HepG2 (cell line): ENCODE measurements around the gene AMD1. TPM values are rescaled to one million over a fixed set of nuclear protein-coding genes. Genes with fewer than 3 reads are reported as not detected.

ENCODE experiments used
- ATAD3A ChIP-seq: sonication (generic); formaldehyde crosslinking; IDR thresholded peaks from 2 replicates; pipeline ENCODE4 v1.4.0; 2020; ENCODE audit warnings: missing genetic modification reagents
- CBFB ChIP-seq: sonication (generic); formaldehyde crosslinking; IDR thresholded peaks from 2 replicates; pipeline ENCODE4 v1.4.0; 2020; ENCODE audit warnings: missing genetic modification reagents
- FOXA1 ChIP-seq, 2 experiments: fragments of 450-650 bp in 1 of 2; sonication (generic) in 1 of 2; formaldehyde crosslinking in 1 of 2; IDR thresholded peaks; 2 replicates each; pipeline versions ENCODE4 v1.4.0 to v1.6.1; 2016 to 2020; ENCODE audit warnings: missing genetic modification reagents in 1 of 2
- KDM1A ChIP-seq: IDR thresholded peaks from 2 replicates; pipeline ENCODE4 v1.6.1; 2016; ENCODE audit warnings: missing compliant biosample characterization
- MAZ ChIP-seq, 2 experiments: sonication (generic) in 1 of 2; formaldehyde crosslinking in 1 of 2; IDR thresholded peaks; 2 replicates each; pipeline versions ENCODE4 v1.5.0 to v1.6.1; 2012 to 2020; ENCODE audit warnings: low read depth in 2 of 2, mild to moderate bottlenecking in 2 of 2, borderline replicate concordance in 1 of 2, improper control_type of control experiment in 1 of 2, low read length in 1 of 2, missing genetic modification reagents in 1 of 2, moderate library complexity in 1 of 2
- MIXL1 ChIP-seq: IDR thresholded peaks from 2 replicates; pipeline ENCODE4 v1.6.1; 2016
- MXD4 ChIP-seq: IDR thresholded peaks from 2 replicates; pipeline ENCODE4 v1.6.1; 2016; ENCODE audit warnings: mild to moderate bottlenecking, missing biosample characterization, missing genetic modification reagents
- NCOA5 ChIP-seq: sonication (generic); formaldehyde crosslinking; IDR thresholded peaks from 2 replicates; pipeline ENCODE4 v1.4.0; 2020; ENCODE audit warnings: missing genetic modification reagents
- PRMT3 ChIP-seq: sonication (generic); formaldehyde crosslinking; IDR thresholded peaks from 2 replicates; pipeline ENCODE4 v1.8.1; 2022; ENCODE audit warnings: low read depth, mild to moderate bottlenecking, moderate library complexity, missing genetic modification reagents, borderline replicate concordance
- TOE1 ChIP-seq: sonication (generic); formaldehyde crosslinking; IDR thresholded peaks from 2 replicates; pipeline ENCODE4 v1.4.0; 2020; ENCODE audit warnings: mild to moderate bottlenecking, missing genetic modification reagents
- TOPORS ChIP-seq: sonication (generic); formaldehyde crosslinking; IDR thresholded peaks from 2 replicates; pipeline ENCODE4 v1.8.0; 2023; ENCODE audit warnings: mild to moderate bottlenecking, missing genetic modification reagents
- ZNF558 ChIP-seq: sonication (generic); formaldehyde crosslinking; IDR thresholded peaks from 2 replicates; pipeline ENCODE4 v1.9.0; 2022; ENCODE audit warnings: mild to moderate bottlenecking, missing genetic modification reagents, borderline replicate concordance
- ZNF670 ChIP-seq: sonication (generic); formaldehyde crosslinking; IDR thresholded peaks from 2 replicates; pipeline ENCODE4 v1.8.0; 2022; ENCODE audit warnings: mild to moderate bottlenecking, missing genetic modification reagents, borderline replicate concordance
- ZNF891 ChIP-seq: sonication (generic); formaldehyde crosslinking; IDR thresholded peaks from 2 replicates; pipeline ENCODE4 v1.5.0; 2020; ENCODE audit warnings: mild to moderate bottlenecking, missing genetic modification reagents
- polyA plus RNA-seq, 8 experiments: library from polyadenylated mRNA; depleted of rRNA in 3 of 8; stranded (reverse) in 7 of 8; unstranded in 1 of 8; fragments of >200 nt; fragmentation: Illumina TruSeq in 4 of 8; extraction: Trizol in 4 of 8; gene quantifications; 2 replicates each; pipeline versions ENCODE4 v1.2.1 to v1.2.3, GENCODE V29; 2011 to 2016; ENCODE audit warnings: low read depth in 4 of 8, missing spikeins in 1 of 8, mixed read lengths in 1 of 8; ENCODE audit not compliant: insufficient read depth in 1 of 8
- total RNA-seq, 5 experiments: library from RNA; depleted of rRNA; stranded (reverse); fragments of >200 nt; fragmentation: Illumina TruSeq; extraction: Trizol; gene quantifications; 2 replicates each; pipeline ENCODE4 v1.2.3, GENCODE V29; 2016; ENCODE audit warnings: low read depth in 1 of 5
- TF ChIP-seq, protein P1 (sequence below): IDR thresholded peaks from 2 replicates; pipeline ENCODE4 v1.4.0; 2020; ENCODE audit warnings: mild to moderate bottlenecking, missing genetic modification reagents
- TF ChIP-seq, protein P2 (sequence below): sonication (generic); IDR thresholded peaks from 2 replicates; pipeline ENCODE4 v1.6.1; 2016; ENCODE audit warnings: low read depth, borderline replicate concordance
- TF ChIP-seq, protein P3 (sequence below): sonication (generic); formaldehyde crosslinking; IDR thresholded peaks from 2 replicates; pipeline ENCODE4 v1.9.0; 2021; ENCODE audit warnings: mild to moderate bottlenecking, missing genetic modification reagents

AMD1 gene
- total and polyA plus RNA-seq, 2 of the 13 experiments (the other 11 are each of a cell fraction or from before 2014, with no cell fraction given), result 108 to 123 TPM

DNA sequence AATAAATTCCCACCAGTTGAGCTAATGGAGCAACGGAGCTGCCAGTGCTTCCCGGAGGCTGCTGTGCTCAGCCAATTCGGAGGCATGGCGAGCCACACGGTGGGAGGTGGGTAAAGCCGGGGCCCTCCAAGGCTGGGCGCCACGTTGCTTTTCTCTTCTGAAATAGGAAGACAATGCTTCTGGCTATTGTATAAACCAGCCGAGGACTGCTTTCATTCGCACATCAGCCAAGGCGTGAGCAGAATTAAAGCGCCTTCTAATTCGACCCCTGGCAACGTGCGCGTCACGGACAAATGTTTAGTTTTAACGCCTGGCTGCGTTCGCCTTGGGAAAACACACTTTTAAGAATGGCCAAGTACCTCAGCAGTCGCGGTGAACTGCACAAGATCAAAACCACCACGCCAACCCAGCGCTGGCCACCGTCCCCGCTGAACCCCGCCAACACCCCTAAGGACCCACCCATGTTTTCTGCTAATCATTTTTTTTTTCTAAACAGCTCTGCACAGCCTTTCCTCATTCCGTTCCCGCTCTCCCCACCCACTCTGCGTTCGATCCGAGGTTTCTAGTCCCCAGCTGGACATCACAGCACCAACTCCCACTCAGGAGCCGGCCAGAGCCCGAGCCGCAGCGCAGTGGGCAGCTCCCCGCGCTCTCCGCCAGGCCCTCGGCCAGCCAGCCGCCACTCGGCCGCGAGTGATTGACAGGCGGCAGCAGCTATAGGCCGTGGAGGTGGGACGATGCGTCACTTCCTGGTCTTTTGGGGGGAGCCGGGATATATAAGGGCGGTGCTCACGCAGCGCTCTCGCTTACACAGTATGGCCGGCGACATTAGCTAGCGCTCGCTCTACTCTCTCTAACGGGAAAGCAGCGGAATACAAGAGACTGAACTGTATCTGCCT is at the start of gene AMD1 (continued):
- TF ChIP-seq, protein P1, sequence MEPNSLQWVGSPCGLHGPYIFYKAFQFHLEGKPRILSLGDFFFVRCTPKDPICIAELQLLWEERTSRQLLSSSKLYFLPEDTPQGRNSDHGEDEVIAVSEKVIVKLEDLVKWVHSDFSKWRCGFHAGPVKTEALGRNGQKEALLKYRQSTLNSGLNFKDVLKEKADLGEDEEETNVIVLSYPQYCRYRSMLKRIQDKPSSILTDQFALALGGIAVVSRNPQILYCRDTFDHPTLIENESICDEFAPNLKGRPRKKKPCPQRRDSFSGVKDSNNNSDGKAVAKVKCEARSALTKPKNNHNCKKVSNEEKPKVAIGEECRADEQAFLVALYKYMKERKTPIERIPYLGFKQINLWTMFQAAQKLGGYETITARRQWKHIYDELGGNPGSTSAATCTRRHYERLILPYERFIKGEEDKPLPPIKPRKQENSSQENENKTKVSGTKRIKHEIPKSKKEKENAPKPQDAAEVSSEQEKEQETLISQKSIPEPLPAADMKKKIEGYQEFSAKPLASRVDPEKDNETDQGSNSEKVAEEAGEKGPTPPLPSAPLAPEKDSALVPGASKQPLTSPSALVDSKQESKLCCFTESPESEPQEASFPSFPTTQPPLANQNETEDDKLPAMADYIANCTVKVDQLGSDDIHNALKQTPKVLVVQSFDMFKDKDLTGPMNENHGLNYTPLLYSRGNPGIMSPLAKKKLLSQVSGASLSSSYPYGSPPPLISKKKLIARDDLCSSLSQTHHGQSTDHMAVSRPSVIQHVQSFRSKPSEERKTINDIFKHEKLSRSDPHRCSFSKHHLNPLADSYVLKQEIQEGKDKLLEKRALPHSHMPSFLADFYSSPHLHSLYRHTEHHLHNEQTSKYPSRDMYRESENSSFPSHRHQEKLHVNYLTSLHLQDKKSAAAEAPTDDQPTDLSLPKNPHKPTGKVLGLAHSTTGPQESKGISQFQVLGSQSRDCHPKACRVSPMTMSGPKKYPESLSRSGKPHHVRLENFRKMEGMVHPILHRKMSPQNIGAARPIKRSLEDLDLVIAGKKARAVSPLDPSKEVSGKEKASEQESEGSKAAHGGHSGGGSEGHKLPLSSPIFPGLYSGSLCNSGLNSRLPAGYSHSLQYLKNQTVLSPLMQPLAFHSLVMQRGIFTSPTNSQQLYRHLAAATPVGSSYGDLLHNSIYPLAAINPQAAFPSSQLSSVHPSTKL (CRISPR knock-in tag), result peak; percentile 54
- TF ChIP-seq TOPORS (CRISPR knock-in tag) (no peak; the same call in 1 of the 2 replicates), KDM1A (no peak), MIXL1 (CRISPR knock-in tag) (0 out of 2 replicates have a peak, but pooled peaks have one; percentile 25), FOXA1 (IDR thresholded peaks at IDR 0.05) (no peak), FOXA1 (CRISPR knock-in tag; IDR thresholded peaks at IDR 0.05) (no peak), ZNF891 (CRISPR knock-in tag) (no peak), NCOA5 (no peak), ATAD3A (CRISPR knock-in tag) (no peak), ZNF558 (CRISPR knock-in tag) (0 out of 2 replicates have a peak, but pooled peaks have one; percentile 16), MAZ (IDR thresholded peaks at IDR 0.05; ENCODE audit: borderline replicate concordance, low read depth, low read length) (no peak), MAZ (CRISPR knock-in tag; IDR thresholded peaks at IDR 0.05; ENCODE audit: low read depth) (peak; percentile 18; the same call in 1 of the 2 replicates), TOE1 (peak; percentile 36; the same call in 1 of the 2 replicates), PRMT3 (peak; percentile 41; the same call in 1 of the 2 replicates), CBFB (CRISPR knock-in tag) (peak; percentile 71; the same call in 1 of the 2 replicates), ZNF670 (CRISPR knock-in tag) (no peak; the same call in 1 of the 2 replicates), MXD4 (peak; percentile 30; the same call in 1 of the 2 replicates)
- TF ChIP-seq, protein P2, sequence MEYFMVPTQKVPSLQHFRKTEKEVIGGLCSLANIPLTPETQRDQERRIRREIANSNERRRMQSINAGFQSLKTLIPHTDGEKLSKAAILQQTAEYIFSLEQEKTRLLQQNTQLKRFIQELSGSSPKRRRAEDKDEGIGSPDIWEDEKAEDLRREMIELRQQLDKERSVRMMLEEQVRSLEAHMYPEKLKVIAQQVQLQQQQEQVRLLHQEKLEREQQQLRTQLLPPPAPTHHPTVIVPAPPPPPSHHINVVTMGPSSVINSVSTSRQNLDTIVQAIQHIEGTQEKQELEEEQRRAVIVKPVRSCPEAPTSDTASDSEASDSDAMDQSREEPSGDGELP, result peak; percentile 69
- TF ChIP-seq, protein P3, sequence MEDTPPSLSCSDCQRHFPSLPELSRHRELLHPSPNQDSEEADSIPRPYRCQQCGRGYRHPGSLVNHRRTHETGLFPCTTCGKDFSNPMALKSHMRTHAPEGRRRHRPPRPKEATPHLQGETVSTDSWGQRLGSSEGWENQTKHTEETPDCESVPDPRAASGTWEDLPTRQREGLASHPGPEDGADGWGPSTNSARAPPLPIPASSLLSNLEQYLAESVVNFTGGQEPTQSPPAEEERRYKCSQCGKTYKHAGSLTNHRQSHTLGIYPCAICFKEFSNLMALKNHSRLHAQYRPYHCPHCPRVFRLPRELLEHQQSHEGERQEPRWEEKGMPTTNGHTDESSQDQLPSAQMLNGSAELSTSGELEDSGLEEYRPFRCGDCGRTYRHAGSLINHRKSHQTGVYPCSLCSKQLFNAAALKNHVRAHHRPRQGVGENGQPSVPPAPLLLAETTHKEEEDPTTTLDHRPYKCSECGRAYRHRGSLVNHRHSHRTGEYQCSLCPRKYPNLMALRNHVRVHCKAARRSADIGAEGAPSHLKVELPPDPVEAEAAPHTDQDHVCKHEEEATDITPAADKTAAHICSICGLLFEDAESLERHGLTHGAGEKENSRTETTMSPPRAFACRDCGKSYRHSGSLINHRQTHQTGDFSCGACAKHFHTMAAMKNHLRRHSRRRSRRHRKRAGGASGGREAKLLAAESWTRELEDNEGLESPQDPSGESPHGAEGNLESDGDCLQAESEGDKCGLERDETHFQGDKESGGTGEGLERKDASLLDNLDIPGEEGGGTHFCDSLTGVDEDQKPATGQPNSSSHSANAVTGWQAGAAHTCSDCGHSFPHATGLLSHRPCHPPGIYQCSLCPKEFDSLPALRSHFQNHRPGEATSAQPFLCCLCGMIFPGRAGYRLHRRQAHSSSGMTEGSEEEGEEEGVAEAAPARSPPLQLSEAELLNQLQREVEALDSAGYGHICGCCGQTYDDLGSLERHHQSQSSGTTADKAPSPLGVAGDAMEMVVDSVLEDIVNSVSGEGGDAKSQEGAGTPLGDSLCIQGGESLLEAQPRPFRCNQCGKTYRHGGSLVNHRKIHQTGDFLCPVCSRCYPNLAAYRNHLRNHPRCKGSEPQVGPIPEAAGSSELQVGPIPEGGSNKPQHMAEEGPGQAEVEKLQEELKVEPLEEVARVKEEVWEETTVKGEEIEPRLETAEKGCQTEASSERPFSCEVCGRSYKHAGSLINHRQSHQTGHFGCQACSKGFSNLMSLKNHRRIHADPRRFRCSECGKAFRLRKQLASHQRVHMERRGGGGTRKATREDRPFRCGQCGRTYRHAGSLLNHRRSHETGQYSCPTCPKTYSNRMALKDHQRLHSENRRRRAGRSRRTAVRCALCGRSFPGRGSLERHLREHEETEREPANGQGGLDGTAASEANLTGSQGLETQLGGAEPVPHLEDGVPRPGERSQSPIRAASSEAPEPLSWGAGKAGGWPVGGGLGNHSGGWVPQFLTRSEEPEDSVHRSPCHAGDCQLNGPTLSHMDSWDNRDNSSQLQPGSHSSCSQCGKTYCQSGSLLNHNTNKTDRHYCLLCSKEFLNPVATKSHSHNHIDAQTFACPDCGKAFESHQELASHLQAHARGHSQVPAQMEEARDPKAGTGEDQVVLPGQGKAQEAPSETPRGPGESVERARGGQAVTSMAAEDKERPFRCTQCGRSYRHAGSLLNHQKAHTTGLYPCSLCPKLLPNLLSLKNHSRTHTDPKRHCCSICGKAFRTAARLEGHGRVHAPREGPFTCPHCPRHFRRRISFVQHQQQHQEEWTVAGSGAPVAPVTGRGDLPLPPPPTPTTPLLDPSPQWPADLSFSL, result no peak
